SK-N-SH treated with all-trans-retinoic acid at 6 μM for 48 hours (cell line): Measurements from ENCODE around the gene STXBP5.
A peak's percentile ranks its signal among the peaks of the same experiment; 100 is the strongest.

Experiments
- ATAC-seq: fragments of 200-7000 bp; cut with Tn5 transposase; 3 replicates; pipeline ENCODE4 v1.9.1; 2020; ENCODE audit warnings: mild to moderate bottlenecking, moderate library complexity
- ARNTL ChIP-seq: fragments of 450-650 bp; formaldehyde crosslinking; IDR thresholded peaks from 2 replicates; pipeline ENCODE4 v1.5.0; 2020; ENCODE audit warnings: low read depth, mild to moderate bottlenecking, moderate library complexity, borderline replicate concordance
- CREB5 ChIP-seq: fragments of 250-450 bp; sonication (Bioruptor Pico); IDR thresholded peaks from 2 replicates; pipeline ENCODE4 v1.5.1; 2020; ENCODE audit warnings: low read depth, mild to moderate bottlenecking, moderate library complexity
- CSDC2 ChIP-seq: fragments of 250-450 bp; sonication (Bioruptor Pico); IDR thresholded peaks from 2 replicates; pipeline ENCODE4 v1.5.0; 2020; ENCODE audit warnings: mild to moderate bottlenecking, moderate library complexity
- ESRRG ChIP-seq: fragments of 250-450 bp; sonication (Bioruptor Pico); IDR thresholded peaks from 2 replicates; pipeline ENCODE4 v1.6.1; 2021; ENCODE audit warnings: mild to moderate bottlenecking
- ISL1 ChIP-seq: fragments of 250-450 bp; sonication (Bioruptor Pico); IDR thresholded peaks from 2 replicates; pipeline ENCODE4 v2.1.2; 2022; ENCODE audit warnings: mild to moderate bottlenecking, moderate library complexity
- OSR1 ChIP-seq: fragments of 250-450 bp; sonication (Bioruptor Pico); IDR thresholded peaks from 2 replicates; pipeline ENCODE4 v1.8.0; 2022; ENCODE audit warnings: moderate library complexity, mild to moderate bottlenecking, inconsistent platforms
- PATZ1 ChIP-seq: fragments of 250-450 bp; sonication (Bioruptor Pico); IDR thresholded peaks from 2 replicates; pipeline ENCODE4 v1.8.0; 2020; ENCODE audit warnings: mild to moderate bottlenecking, moderate library complexity, borderline replicate concordance
- SNAI2 ChIP-seq: fragments of 250-450 bp; sonication (Bioruptor Pico); IDR thresholded peaks from 2 replicates; pipeline ENCODE4 v1.5.0; 2020; ENCODE audit warnings: mild to moderate bottlenecking, moderate library complexity
- TCF4 ChIP-seq: fragments of 250-450 bp; sonication (Bioruptor Pico); IDR thresholded peaks from 2 replicates; pipeline ENCODE4 v1.8.0; 2021; ENCODE audit warnings: mild to moderate bottlenecking, moderate library complexity, borderline replicate concordance
- TSHZ2 ChIP-seq: fragments of 250-450 bp; sonication (Bioruptor Pico); IDR thresholded peaks from 2 replicates; pipeline ENCODE4 v1.5.0; 2020; ENCODE audit warnings: mild to moderate bottlenecking, moderate library complexity
- ZC3H10 ChIP-seq: fragments of 250-450 bp; sonication (Bioruptor Pico); IDR thresholded peaks from 2 replicates; pipeline ENCODE4 v1.5.1; 2021; ENCODE audit warnings: mild to moderate bottlenecking, moderate library complexity
- ZFP3 ChIP-seq: fragments of 250-450 bp; sonication (Bioruptor Pico); IDR thresholded peaks from 2 replicates; pipeline ENCODE4 v1.5.0; 2020; ENCODE audit warnings: mild to moderate bottlenecking, moderate library complexity
- ZFP30 ChIP-seq: fragments of 450-650 bp; formaldehyde crosslinking; IDR thresholded peaks from 2 replicates; pipeline ENCODE4 v1.5.0; 2022; ENCODE audit warnings: mild to moderate bottlenecking, moderate library complexity
- ZNF565 ChIP-seq: fragments of 450-650 bp; formaldehyde crosslinking; conservative IDR thresholded peaks from 2 replicates; pipeline ENCODE4 v1.5.0; 2020; ENCODE audit warnings: low read depth, mild to moderate bottlenecking, moderate library complexity
- ZNF70 ChIP-seq: fragments of 450-650 bp; formaldehyde crosslinking; IDR thresholded peaks from 2 replicates; pipeline ENCODE4 v1.5.0; 2020; ENCODE audit warnings: mild to moderate bottlenecking, moderate library complexity
- TF ChIP-seq, protein P1 (sequence below): fragments of 250-450 bp; sonication (Bioruptor Pico); IDR thresholded peaks from 2 replicates; pipeline ENCODE4 v1.5.1; 2021; ENCODE audit warnings: mild to moderate bottlenecking, moderate library complexity
- TF ChIP-seq, protein P2 (sequence below): fragments of 250-450 bp; sonication (Bioruptor Pico); IDR thresholded peaks from 2 replicates; pipeline ENCODE4 v1.8.0; 2021; ENCODE audit warnings: low read depth, mild to moderate bottlenecking, moderate library complexity, borderline replicate concordance

The STXBP5 gene

GRCh38 chr6:147310521-147310920 lies 106.3 kb downstream of the STXBP5 start (continued):
- TF ChIP-seq, protein P1, sequence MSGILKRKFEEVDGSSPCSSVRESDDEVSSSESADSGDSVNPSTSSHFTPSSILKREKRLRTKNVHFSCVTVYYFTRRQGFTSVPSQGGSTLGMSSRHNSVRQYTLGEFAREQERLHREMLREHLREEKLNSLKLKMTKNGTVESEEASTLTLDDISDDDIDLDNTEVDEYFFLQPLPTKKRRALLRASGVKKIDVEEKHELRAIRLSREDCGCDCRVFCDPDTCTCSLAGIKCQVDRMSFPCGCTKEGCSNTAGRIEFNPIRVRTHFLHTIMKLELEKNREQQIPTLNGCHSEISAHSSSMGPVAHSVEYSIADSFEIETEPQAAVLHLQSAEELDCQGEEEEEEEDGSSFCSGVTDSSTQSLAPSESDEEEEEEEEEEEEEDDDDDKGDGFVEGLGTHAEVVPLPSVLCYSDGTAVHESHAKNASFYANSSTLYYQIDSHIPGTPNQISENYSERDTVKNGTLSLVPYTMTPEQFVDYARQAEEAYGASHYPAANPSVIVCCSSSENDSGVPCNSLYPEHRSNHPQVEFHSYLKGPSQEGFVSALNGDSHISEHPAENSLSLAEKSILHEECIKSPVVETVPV (CRISPR knock-in tag), result no peak
- TF ChIP-seq CSDC2 (CRISPR knock-in tag) (no peak), SNAI2 (CRISPR knock-in tag) (no peak), TCF4 (CRISPR knock-in tag) (no peak), PATZ1 (CRISPR knock-in tag) (no peak), ZC3H10 (no peak)

DNA sequence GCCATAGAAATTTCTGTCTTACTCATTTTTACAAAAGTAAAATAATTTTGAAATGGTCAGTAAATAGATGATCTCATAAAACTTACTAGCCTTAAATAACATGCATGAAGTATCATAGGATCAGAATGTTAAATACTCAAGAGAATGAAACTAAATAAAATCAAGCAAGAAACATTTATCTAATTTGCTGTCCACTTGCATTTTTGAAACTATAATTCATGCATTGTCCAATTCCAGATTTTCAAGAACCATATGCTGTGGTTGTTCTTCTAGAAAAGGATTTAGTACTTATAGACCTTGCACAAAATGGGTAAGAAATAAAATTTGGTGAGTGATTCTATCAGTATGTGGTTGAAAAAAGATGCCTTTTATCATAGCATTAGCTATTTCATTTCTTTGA lies 107.0 kb downstream of the STXBP5 start:
- TF ChIP-seq ZFP3 (CRISPR knock-in tag) (no peak), ZC3H10 (peak; percentile 38; the same call in 1 of the 2 replicates), SNAI2 (CRISPR knock-in tag) (no peak), TCF4 (CRISPR knock-in tag) (no peak), OSR1 (CRISPR knock-in tag) (no peak), ZNF70 (CRISPR knock-in tag) (no peak), CREB5 (CRISPR knock-in tag) (peak; percentile 45; the same call in 1 of the 2 replicates), ISL1 (CRISPR knock-in tag) (peak; percentile 90)
- TF ChIP-seq, protein P1 (CRISPR knock-in tag), result no peak
- ATAC-seq, result peak; percentile 67

- no peak for ATAC-seq
Measured at GRCh38 chr6:147321260-147321659, 117.0 kb downstream of the STXBP5 start.

More at GRCh38 chr6:147321260-147321659, 117.0 kb downstream of the STXBP5 start:
- no peak for TF ChIP-seq PATZ1 (CRISPR knock-in tag)
- no peak for TF ChIP-seq ESRRG (CRISPR knock-in tag)
- no peak for TF ChIP-seq ARNTL (CRISPR knock-in tag)
- no peak for TF ChIP-seq ISL1 (CRISPR knock-in tag)
- no peak for TF ChIP-seq TCF4 (CRISPR knock-in tag)
- TF ChIP-seq SNAI2 (CRISPR knock-in tag), result no peak
- TF ChIP-seq ZFP30 (CRISPR knock-in tag), result no peak
- TF ChIP-seq ZNF565 (CRISPR knock-in tag), result no peak
- TF ChIP-seq, protein P2, sequence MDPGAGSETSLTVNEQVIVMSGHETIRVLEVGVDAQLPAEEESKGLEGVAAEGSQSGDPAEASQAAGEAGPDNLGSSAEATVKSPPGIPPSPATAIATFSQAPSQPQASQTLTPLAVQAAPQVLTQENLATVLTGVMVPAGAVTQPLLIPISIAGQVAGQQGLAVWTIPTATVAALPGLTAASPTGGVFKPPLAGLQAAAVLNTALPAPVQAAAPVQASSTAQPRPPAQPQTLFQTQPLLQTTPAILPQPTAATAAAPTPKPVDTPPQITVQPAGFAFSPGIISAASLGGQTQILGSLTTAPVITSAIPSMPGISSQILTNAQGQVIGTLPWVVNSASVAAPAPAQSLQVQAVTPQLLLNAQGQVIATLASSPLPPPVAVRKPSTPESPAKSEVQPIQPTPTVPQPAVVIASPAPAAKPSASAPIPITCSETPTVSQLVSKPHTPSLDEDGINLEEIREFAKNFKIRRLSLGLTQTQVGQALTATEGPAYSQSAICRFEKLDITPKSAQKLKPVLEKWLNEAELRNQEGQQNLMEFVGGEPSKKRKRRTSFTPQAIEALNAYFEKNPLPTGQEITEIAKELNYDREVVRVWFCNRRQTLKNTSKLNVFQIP, result no peak
- no peak for TF ChIP-seq TSHZ2
- TF ChIP-seq, protein P1 (CRISPR knock-in tag), result no peak
- no peak for TF ChIP-seq CREB5 (CRISPR knock-in tag)
